ENCODE results near the gene FARP1.

FARP1 gene

GRCh38 chr13:98348466-98349200 is 205.7 kb downstream of the FARP1 start:
- no peak for FAIRE-seq
- TF ChIP-seq POLR2A (IDR thresholded peaks at IDR 0.05; ENCODE audit: low read depth, low read length) = no peak
- no peak for DNase-seq (ENCODE audit: insufficient read length, low spot score)

GRCh38 chr13:98349731-98350305 is 206.9 kb downstream of the FARP1 start:
- DNase-seq (ENCODE audit: insufficient read length, low spot score) (no peak), FAIRE-seq (no peak)
- TF ChIP-seq POLR2A (IDR thresholded peaks at IDR 0.05; ENCODE audit: low read depth, low read length) = no peak

GRCh38 chr13:98350746-98351330 is 207.9 kb downstream of the FARP1 start:
- DNase-seq (ENCODE audit: insufficient read length, low spot score) = no peak
- no peak for FAIRE-seq
- TF ChIP-seq POLR2A (IDR thresholded peaks at IDR 0.05; ENCODE audit: low read depth, low read length) = no peak

GRCh38 chr13:98351636-98352035 is 208.7 kb downstream of the FARP1 start:
- TF ChIP-seq POLR2A (IDR thresholded peaks at IDR 0.05; ENCODE audit: low read depth, low read length) = no peak
- DNase-seq (ENCODE audit: insufficient read length, low spot score) = no peak
- no peak for FAIRE-seq

- TF ChIP-seq POLR2A (IDR thresholded peaks at IDR 0.05; ENCODE audit: low read depth, low read length) = no peak
- FAIRE-seq (no peak), DNase-seq (ENCODE audit: insufficient read length, low spot score) (no peak)
Measured at GRCh38 chr13:98352226-98352625, 209.3 kb downstream of the FARP1 start.

GRCh38 chr13:98353750-98354149 is 210.9 kb downstream of the FARP1 start:
- no peak for TF ChIP-seq POLR2A (IDR thresholded peaks at IDR 0.05; ENCODE audit: low read depth, low read length)
- no peak for DNase-seq (ENCODE audit: insufficient read length, low spot score)
- no peak for FAIRE-seq

- DNase-seq (ENCODE audit: insufficient read length, low spot score) = no peak
- FAIRE-seq = no peak
- TF ChIP-seq POLR2A (IDR thresholded peaks at IDR 0.05; ENCODE audit: low read depth, low read length) = no peak
Measured at GRCh38 chr13:98358937-98359336, 216.0 kb downstream of the FARP1 start.

- DNase-seq (ENCODE audit: insufficient read length, low spot score) (no peak), FAIRE-seq (no peak)
- TF ChIP-seq POLR2A (IDR thresholded peaks at IDR 0.05; ENCODE audit: low read depth, low read length) = no peak
Measured at GRCh38 chr13:98360545-98360944, 217.7 kb downstream of the FARP1 start.

GRCh38 chr13:98363326-98363725 is 220.4 kb downstream of the FARP1 start:
- TF ChIP-seq POLR2A (IDR thresholded peaks at IDR 0.05; ENCODE audit: low read depth, low read length) = no peak
- DNase-seq (ENCODE audit: insufficient read length, low spot score) = no peak
- no peak for FAIRE-seq

GRCh38 chr13:98364179-98364578 is 221.3 kb downstream of the FARP1 start:
- FAIRE-seq (no peak), DNase-seq (ENCODE audit: insufficient read length, low spot score) (no peak)
- TF ChIP-seq POLR2A (IDR thresholded peaks at IDR 0.05; ENCODE audit: low read depth, low read length) = no peak

GRCh38 chr13:98364647-98365046 is 221.8 kb downstream of the FARP1 start:
- no peak for DNase-seq (ENCODE audit: insufficient read length, low spot score)
- FAIRE-seq = no peak
- TF ChIP-seq POLR2A (IDR thresholded peaks at IDR 0.05; ENCODE audit: low read depth, low read length) = no peak

GRCh38 chr13:98365302-98365701 is 222.4 kb downstream of the FARP1 start:
- FAIRE-seq = no peak
- no peak for TF ChIP-seq POLR2A (IDR thresholded peaks at IDR 0.05; ENCODE audit: low read depth, low read length)

GRCh38 chr13:98366010-98366409 is 223.1 kb downstream of the FARP1 start:
- DNase-seq (ENCODE audit: insufficient read length, low spot score) = no peak
- no peak for FAIRE-seq
- no peak for TF ChIP-seq POLR2A (IDR thresholded peaks at IDR 0.05; ENCODE audit: low read depth, low read length)

More at GRCh38 chr13:98365302-98365701, 222.4 kb downstream of the FARP1 start:
- DNase-seq (ENCODE audit: insufficient read length, low spot score) = no peak

GRCh38 chr13:98366443-98366842 is 223.5 kb downstream of the FARP1 start:
- FAIRE-seq (no peak), DNase-seq (ENCODE audit: insufficient read length, low spot score) (no peak)
- TF ChIP-seq POLR2A (IDR thresholded peaks at IDR 0.05; ENCODE audit: low read depth, low read length) = no peak

GRCh38 chr13:98366959-98367358 is 224.1 kb downstream of the FARP1 start:
- DNase-seq (ENCODE audit: insufficient read length, low spot score) (no peak), FAIRE-seq (no peak)
- no peak for TF ChIP-seq POLR2A (IDR thresholded peaks at IDR 0.05; ENCODE audit: low read depth, low read length)
